GM23338 (cell line): ENCODE measurements around the gene CACNA2D4.

Source experiments
- CREB1 ChIP-seq: fragments of 250-450 bp; sonication (Bioruptor Pico); IDR thresholded peaks from 2 replicates; pipeline ENCODE4 v1.5.0; 2020; ENCODE audit warnings: low read depth, mild to moderate bottlenecking, moderate library complexity
- CTCF ChIP-seq, 2 experiments: fragments of 200-600 bp in 1 of 2; sonication (generic) in 1 of 2; conservative IDR thresholded peaks; 2 replicates each; pipeline versions ENCODE4 v1.5.1 to v1.6.1; 2016 to 2017; ENCODE audit warnings: antibody characterized with exemption in 2 of 2, low read depth in 2 of 2, mild to moderate bottlenecking in 2 of 2, moderate library complexity in 1 of 2
- EZH2 ChIP-seq: fragments of 200-600 bp; sonication (generic); IDR thresholded peaks from one replicate; pipeline ENCODE4 v1.8.0; 2017; ENCODE audit warnings: antibody characterized with exemption, mild to moderate bottlenecking, low read depth; ENCODE audit not compliant: unreplicated experiment
- EZH2phosphoT487 ChIP-seq: fragments of 200-600 bp; sonication (generic); IDR thresholded peaks from one replicate; pipeline ENCODE4 v1.8.1; 2018; ENCODE audit warnings: antibody characterized with exemption; ENCODE audit not compliant: unreplicated experiment
- JUNB ChIP-seq: IDR thresholded peaks from one replicate; pipeline ENCODE4 v1.6.1; 2016; ENCODE audit warnings: antibody characterized with exemption; ENCODE audit not compliant: unreplicated experiment
- NANOG ChIP-seq: IDR thresholded peaks from 2 replicates; pipeline ENCODE4 v1.6.1; 2016; ENCODE audit warnings: antibody characterized with exemption, borderline replicate concordance
- POLR2AphosphoS5 ChIP-seq: IDR thresholded peaks from 2 replicates; pipeline ENCODE4 v1.6.1; 2016; ENCODE audit warnings: antibody characterized with exemption, low read depth
- REST ChIP-seq: IDR thresholded peaks from one replicate; pipeline ENCODE4 v1.6.1; 2018; ENCODE audit warnings: antibody characterized with exemption; ENCODE audit not compliant: unreplicated experiment
- STAT1 ChIP-seq: IDR thresholded peaks from one replicate; pipeline ENCODE4 v1.6.1; 2016; ENCODE audit warnings: antibody characterized with exemption; ENCODE audit not compliant: unreplicated experiment
- ZNF331 ChIP-seq: fragments of 250-450 bp; sonication (Bioruptor Pico); IDR thresholded peaks from 2 replicates; pipeline ENCODE4 v1.5.0; 2020; ENCODE audit warnings: low read depth, mild to moderate bottlenecking, moderate library complexity

DNA sequence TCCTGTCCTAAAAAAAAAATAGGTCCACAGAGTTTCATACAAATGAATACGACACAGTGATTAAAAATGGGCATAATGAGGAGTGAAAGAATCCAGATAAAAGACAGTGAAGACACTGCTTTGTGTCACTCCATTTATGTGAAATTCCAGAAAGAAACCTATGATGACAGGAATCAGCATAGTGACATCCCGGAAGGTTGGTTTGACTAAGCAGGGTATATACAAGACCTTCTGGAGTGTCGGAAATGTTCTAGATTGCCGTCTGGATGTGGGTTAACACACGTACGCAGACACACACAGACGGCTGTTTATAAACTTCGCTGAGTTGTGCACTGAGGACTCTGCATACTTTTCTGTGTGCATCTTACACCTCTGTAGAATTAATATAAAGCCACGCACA is 13.2 kb upstream of the CACNA2D4 start:
- TF ChIP-seq EZH2 (no peak), CREB1 (no peak), POLR2AphosphoS5 (no peak), CTCF (conservative IDR thresholded peaks at IDR 0.05; ENCODE audit: low read depth in 2 of 2) (no peak), EZH2phosphoT487 (no peak), ZNF331 (CRISPR knock-in tag) (no peak), JUNB (no peak), STAT1 (no peak), NANOG (no peak), REST (no peak)
